Activated CD4-positive, alpha-beta T cell treated with anti-CD3 and anti-CD28 coated beads, Interleukin-2, amount 50 U/mL, for 4 hours (primary cell): ENCODE data around the gene LENG9.
"Not testable (repeated sequence)": the region's sequence is repeated elsewhere in the genome, so short reads cannot be mapped to it uniquely, and the experiment has no call there.

Experiments
- DNase-seq, 2 experiments: peaks; one replicate each; pipeline ENCODE4 v3.0.0-alpha.2; 2020

The LENG9 gene

GRCh38 chr19:54463531-54464043 lies at the start of gene LENG9:
Gene LENG9 (minus strand): TSS chr19:54463778. CDS start chr19:54463526, 252 bp downstream.
- peak; percentile 93 for DNase-seq

GRCh38 chr19:54509200-54509940 lies 45.8 kb upstream of the LENG9 start:
- DNase-seq = not testable (repeated sequence)

GRCh38 chr19:54508487-54508886 lies 44.9 kb upstream of the LENG9 start:
- DNase-seq = not testable (repeated sequence)

GRCh38 chr19:54507824-54508223 lies 44.2 kb upstream of the LENG9 start:
- no peak for DNase-seq

- DNase-seq = not testable (repeated sequence)
Observed at GRCh38 chr19:54507038-54507717, 43.6 kb upstream of the LENG9 start.

- no peak for DNase-seq
Observed at GRCh38 chr19:54506079-54506478, 42.5 kb upstream of the LENG9 start.

- DNase-seq = not testable (repeated sequence)
Observed at GRCh38 chr19:54505542-54505941, 42.0 kb upstream of the LENG9 start.

GRCh38 chr19:54502518-54503048 lies 39.0 kb upstream of the LENG9 start, which contains the start of gene LAIR2:
Gene LAIR2 (plus strand): TSS chr19:54502831. CDS start chr19:54502919, 88 bp downstream.
- no peak for DNase-seq

GRCh38 chr19:54498451-54498772 lies 34.8 kb upstream of the LENG9 start:
- not testable (repeated sequence) for DNase-seq

- DNase-seq = not testable (repeated sequence)
Observed at GRCh38 chr19:54497747-54498450, 34.3 kb upstream of the LENG9 start.

- DNase-seq = not testable (repeated sequence)
Observed at GRCh38 chr19:54495284-54495683, 31.7 kb upstream of the LENG9 start.

- no peak for DNase-seq
Observed at GRCh38 chr19:54493967-54494585, 30.5 kb upstream of the LENG9 start.

- not testable (repeated sequence) for DNase-seq
Observed at GRCh38 chr19:54493056-54493455, 29.5 kb upstream of the LENG9 start.

GRCh38 chr19:54492568-54492967 lies 29.0 kb upstream of the LENG9 start:
- DNase-seq = no peak

- no peak for DNase-seq
Observed at GRCh38 chr19:54489766-54490165, 26.2 kb upstream of the LENG9 start.

GRCh38 chr19:54489341-54489740 lies 25.8 kb upstream of the LENG9 start:
- DNase-seq = no peak

- no peak for DNase-seq
Observed at GRCh38 chr19:54485851-54486250, 22.3 kb upstream of the LENG9 start.

- DNase-seq = no peak
Observed at GRCh38 chr19:54484451-54484850, 20.9 kb upstream of the LENG9 start.

- DNase-seq = no peak
Observed at GRCh38 chr19:54482889-54483288, 19.3 kb upstream of the LENG9 start.

GRCh38 chr19:54481326-54481930 lies 17.9 kb upstream of the LENG9 start:
- DNase-seq = no peak

- no peak for DNase-seq
Observed at GRCh38 chr19:54480051-54480450, 16.5 kb upstream of the LENG9 start.

GRCh38 chr19:54478677-54479266 lies 15.2 kb upstream of the LENG9 start:
- DNase-seq = no peak
